OCI-LY1 (cell line): ENCODE data around the gene IRF5.
"Not testable (repeated sequence)": the region's sequence is repeated elsewhere in the genome, so short reads cannot be mapped to it uniquely, and the experiment has no call there.

Experiments used
- H2AFZ ChIP-seq: fragments of 200-600 bp; sonication (generic), shearing (Covaris generic); 2 replicates; pipeline ENCODE4 v1.6.0; 2014; ENCODE audit warnings: antibody characterized with exemption, mild to moderate bottlenecking, low read length
- H3F3A ChIP-seq: fragments of 200-600 bp; sonication (generic), shearing (Covaris generic); 2 replicates; pipeline ENCODE4 v1.6.0; 2014; ENCODE audit warnings: mild to moderate bottlenecking, antibody characterized with exemption, low read length, moderate library complexity; ENCODE audit not compliant: insufficient read depth
- H3K27ac ChIP-seq: fragments of 200-600 bp; sonication (generic); 2 replicates; pipeline ENCODE4 v1.5.1; 2014; ENCODE audit warnings: low read length, mixed run types, mild to moderate bottlenecking, low read depth; ENCODE audit not compliant: poor library complexity, severe bottlenecking
- H3K27me3 ChIP-seq: fragments of 200-600 bp; sonication (generic); 2 replicates; pipeline ENCODE4 v1.6.0; 2014; ENCODE audit warnings: antibody characterized with exemption, mild to moderate bottlenecking, low read length, moderate library complexity; ENCODE audit not compliant: insufficient read depth
- H3K36me3 ChIP-seq: fragments of 200-600 bp; sonication (generic); 2 replicates; pipeline ENCODE4 v1.6.1; 2014; ENCODE audit warnings: mild to moderate bottlenecking, antibody characterized with exemption, low read length, moderate library complexity, mixed read lengths; ENCODE audit not compliant: insufficient read depth
- H3K4me1 ChIP-seq: fragments of 200-600 bp; sonication (generic); 2 replicates; pipeline ENCODE4 v1.5.1; 2014; ENCODE audit warnings: mild to moderate bottlenecking, low read length, moderate library complexity; ENCODE audit not compliant: insufficient read depth, severe bottlenecking
- H3K4me2 ChIP-seq: fragments of 200-600 bp; sonication (generic), shearing (Covaris generic); 2 replicates; pipeline ENCODE4 v1.6.1; 2014; ENCODE audit warnings: low read length
- H3K4me3 ChIP-seq: fragments of 200-600 bp; sonication (generic); 2 replicates; pipeline ENCODE4 v1.5.1; 2014; ENCODE audit warnings: low read length, low read depth, mild to moderate bottlenecking, mixed read lengths; ENCODE audit not compliant: poor library complexity, severe bottlenecking
- H3K79me2 ChIP-seq: fragments of 200-600 bp; shearing (Covaris generic); 2 replicates; pipeline ENCODE4 v1.6.1; 2016; ENCODE audit warnings: mixed run types, low read length, mixed read lengths; ENCODE audit not compliant: insufficient read depth
- H3K9ac ChIP-seq: fragments of 200-600 bp; sonication (generic), shearing (Covaris generic); 2 replicates; pipeline ENCODE4 v1.6.1; 2014; ENCODE audit warnings: mild to moderate bottlenecking, low read length, mixed read lengths
- H3K9me2 ChIP-seq: fragments of 200-600 bp; sonication (generic), shearing (Covaris generic); 2 replicates; pipeline ENCODE4 v1.6.1; 2014; ENCODE audit warnings: low read depth, mild to moderate bottlenecking, low read length, mixed read lengths
- H3K9me3 ChIP-seq: fragments of 200-600 bp; shearing (Covaris generic); 2 replicates; pipeline ENCODE4 v1.6.1; 2014; ENCODE audit warnings: low read length, mixed read lengths
- H4K20me1 ChIP-seq: fragments of 200-600 bp; sonication (generic), shearing (Covaris generic); 2 replicates; pipeline ENCODE4 v1.6.0; 2016; ENCODE audit warnings: mild to moderate bottlenecking, low read length; ENCODE audit not compliant: insufficient read depth
- CTCF ChIP-seq: fragments of 200-600 bp; sonication (generic), shearing (Covaris generic); IDR thresholded peaks from 2 replicates; pipeline ENCODE4 v1.5.1; 2017; ENCODE audit warnings: mild to moderate bottlenecking, antibody characterized with exemption, low read length, moderate library complexity, mixed read lengths
- EZH2 ChIP-seq: fragments of 200-600 bp; sonication (generic), shearing (Covaris generic); IDR thresholded peaks from 2 replicates; pipeline ENCODE4 v1.8.0; 2017; ENCODE audit warnings: borderline replicate concordance, mixed run types, mild to moderate bottlenecking, antibody characterized with exemption, low read length, moderate library complexity, mixed read lengths

Gene IRF5

GRCh38 chr7:128911423-128912031 lies 26.2 kb upstream of the IRF5 start:
- Histone ChIP-seq H3F3A (no peaks in the 10 kb centered on the region), H2AFZ (no peak overlapping the region), H3K4me2 (no peak overlapping the region), H4K20me1 (no peaks in the 10 kb centered on the region), H3K79me2 (no peaks in the 10 kb centered on the region), H3K9ac (no peak overlapping the region), H3K27me3 (peaks cover 40% of the 10 kb centered on the region), H3K36me3 (no peaks in the 10 kb centered on the region), H3K4me3 (no peak overlapping the region), H3K4me1 (no peaks in the 10 kb centered on the region), H3K9me2 (no peaks in the 10 kb centered on the region), H3K9me3 (no peaks in the 10 kb centered on the region), H3K27ac (no peak overlapping the region)
- TF ChIP-seq CTCF: no peak
- no peak for TF ChIP-seq EZH2

DNA sequence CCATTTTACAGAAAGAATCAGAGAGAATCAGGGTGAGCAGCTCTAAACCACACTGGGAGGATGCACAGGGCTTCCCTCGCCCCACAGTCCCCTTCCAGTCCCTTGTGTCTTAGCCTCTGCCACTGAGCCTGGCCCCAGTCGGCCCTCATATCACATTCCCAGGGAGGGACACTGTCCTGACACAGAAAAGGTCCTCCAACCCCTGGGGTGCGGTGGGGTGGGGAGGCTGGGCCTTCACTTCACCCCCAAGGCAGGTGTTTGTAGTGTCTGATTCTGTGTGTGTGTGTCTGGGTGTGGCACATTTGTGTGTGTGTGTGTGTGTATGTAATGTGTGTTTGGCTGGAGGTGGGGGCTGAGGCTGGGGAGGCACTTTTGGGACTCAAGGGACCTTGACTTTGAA lies 25.4 kb upstream of the IRF5 start:
- Histone ChIP-seq H3K4me1 (no peaks in the 10 kb centered on the region), H2AFZ (no peak overlapping the region), H3K4me3 (no peak overlapping the region), H4K20me1 (no peaks in the 10 kb centered on the region), H3K9me2 (no peaks in the 10 kb centered on the region), H3F3A (no peaks in the 10 kb centered on the region), H3K27ac (no peak overlapping the region), H3K9ac (no peak overlapping the region), H3K36me3 (no peaks in the 10 kb centered on the region), H3K79me2 (no peaks in the 10 kb centered on the region), H3K27me3 (peaks cover 40% of the 10 kb centered on the region), H3K4me2 (no peak overlapping the region), H3K9me3 (no peaks in the 10 kb centered on the region)
- TF ChIP-seq EZH2: no peak
- no peak for TF ChIP-seq CTCF

- not testable (repeated sequence) for H3K4me1 ChIP-seq, H3K9me3 ChIP-seq, H3K9ac ChIP-seq, H4K20me1 ChIP-seq, H3K4me2 ChIP-seq, H3K4me3 ChIP-seq, H3K9me2 ChIP-seq, H3K79me2 ChIP-seq, H2AFZ ChIP-seq, H3F3A ChIP-seq, H3K36me3 ChIP-seq, H3K27ac ChIP-seq
- H3K27me3 ChIP-seq: peaks cover 41% of the 10 kb centered on the region
Observed at GRCh38 chr7:128912709-128913495, 24.8 kb upstream of the IRF5 start.
